Lung microvascular endothelial cell (primary cell): ENCODE measurements around the gene SYTL5. TPM values are rescaled to one million over a fixed set of nuclear protein-coding genes. Genes with fewer than 3 reads are reported as not detected.
"Not testable (repeated sequence)": the region's sequence is repeated elsewhere in the genome, so short reads cannot be mapped to it uniquely, and the experiment has no call there.

Experiments
- DNase-seq, 2 donors: peaks; one replicate each; pipeline versions ENCODE4 v3.0.0 to v3.0.0-alpha.2; 2010; ENCODE audit warnings: low read depth in 2 of 2
- total RNA-seq: library from RNA; depleted of rRNA; stranded (reverse); fragments of >200 nt; gene quantifications from 2 replicates; pipeline ENCODE4 v1.2.1, GENCODE V29; 2014

Gene SYTL5
- under 0.01 TPM in 1 of 2 replicates, not detected in the other for total RNA-seq

- DNase-seq: no peak
Observed at GRCh38 chrX:38006291-38006690, at the start of gene SYTL5. SYTL5 (plus strand) TSS chrX:38006553; CDS start chrX:38033890, 27,337 bp downstream.

GRCh38 chrX:37958525-37959211 lies 47.7 kb upstream of the SYTL5 start:
- DNase-seq: no peak

GRCh38 chrX:37959212-37960021 lies 46.9 kb upstream of the SYTL5 start:
- DNase-seq: no peak

- no peak for DNase-seq
Observed at GRCh38 chrX:37961118-37961517, 45.2 kb upstream of the SYTL5 start.

- no peak for DNase-seq
Observed at GRCh38 chrX:37967714-37968113, 38.6 kb upstream of the SYTL5 start.

GRCh38 chrX:37975421-37975820 lies 30.9 kb upstream of the SYTL5 start:
- DNase-seq: no peak

- no peak for DNase-seq
Observed at GRCh38 chrX:37976153-37976552, 30.2 kb upstream of the SYTL5 start.

GRCh38 chrX:37984880-37985279 lies 21.5 kb upstream of the SYTL5 start:
- DNase-seq: no peak

GRCh38 chrX:37986893-37987292 lies 19.5 kb upstream of the SYTL5 start:
- DNase-seq: no peak

GRCh38 chrX:37989304-37989703 lies 17.0 kb upstream of the SYTL5 start:
- no peak for DNase-seq

- DNase-seq: not testable (repeated sequence)
Observed at GRCh38 chrX:37991303-37991702, 15.1 kb upstream of the SYTL5 start.

- DNase-seq: no peak
Observed at GRCh38 chrX:37993176-37993575, 13.2 kb upstream of the SYTL5 start.

- DNase-seq: no peak
Observed at GRCh38 chrX:37993837-37994619, 12.3 kb upstream of the SYTL5 start.

- DNase-seq: no peak
Observed at GRCh38 chrX:37995428-37995827, 10.9 kb upstream of the SYTL5 start.

- DNase-seq: no peak
Observed at GRCh38 chrX:37997096-37997495, 9.3 kb upstream of the SYTL5 start.

GRCh38 chrX:37998586-37999262 lies 7.6 kb upstream of the SYTL5 start:
- DNase-seq: peak in 1 of 2 donors; percentile 48

- DNase-seq: no peak
Observed at GRCh38 chrX:38000706-38001105, 5.6 kb upstream of the SYTL5 start.

- DNase-seq: no peak
Observed at GRCh38 chrX:38004046-38004445, 2.3 kb upstream of the SYTL5 start.

GRCh38 chrX:38006778-38007177 lies 425 bp downstream of the SYTL5 start:
- DNase-seq: no peak

- no peak for DNase-seq
Observed at GRCh38 chrX:38008658-38009057, 2.3 kb downstream of the SYTL5 start.

GRCh38 chrX:38009641-38010040 lies 3.3 kb downstream of the SYTL5 start:
- DNase-seq: no peak
